Measurements from ENCODE around the gene FOXK1.

GRCh38 chr7:4725850-4726450 lies 43.9 kb downstream of the FOXK1 start:
- TF ChIP-seq, protein P1, sequence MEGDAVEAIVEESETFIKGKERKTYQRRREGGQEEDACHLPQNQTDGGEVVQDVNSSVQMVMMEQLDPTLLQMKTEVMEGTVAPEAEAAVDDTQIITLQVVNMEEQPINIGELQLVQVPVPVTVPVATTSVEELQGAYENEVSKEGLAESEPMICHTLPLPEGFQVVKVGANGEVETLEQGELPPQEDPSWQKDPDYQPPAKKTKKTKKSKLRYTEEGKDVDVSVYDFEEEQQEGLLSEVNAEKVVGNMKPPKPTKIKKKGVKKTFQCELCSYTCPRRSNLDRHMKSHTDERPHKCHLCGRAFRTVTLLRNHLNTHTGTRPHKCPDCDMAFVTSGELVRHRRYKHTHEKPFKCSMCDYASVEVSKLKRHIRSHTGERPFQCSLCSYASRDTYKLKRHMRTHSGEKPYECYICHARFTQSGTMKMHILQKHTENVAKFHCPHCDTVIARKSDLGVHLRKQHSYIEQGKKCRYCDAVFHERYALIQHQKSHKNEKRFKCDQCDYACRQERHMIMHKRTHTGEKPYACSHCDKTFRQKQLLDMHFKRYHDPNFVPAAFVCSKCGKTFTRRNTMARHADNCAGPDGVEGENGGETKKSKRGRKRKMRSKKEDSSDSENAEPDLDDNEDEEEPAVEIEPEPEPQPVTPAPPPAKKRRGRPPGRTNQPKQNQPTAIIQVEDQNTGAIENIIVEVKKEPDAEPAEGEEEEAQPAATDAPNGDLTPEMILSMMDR (IDR thresholded peaks at IDR 0.05; ENCODE audit: low read depth, low read length): no peak
- no peak for TF ChIP-seq EZH2phosphoT487 (IDR thresholded peaks at IDR 0.05; ENCODE audit: low read depth)
